Heart right ventricle (tissue), 16 donors: ENCODE data around the gene TAF4. TPM values are rescaled to one million over a fixed set of nuclear protein-coding genes. Genes with fewer than 3 reads are reported as not detected.
A peak's percentile ranks its signal among the peaks of the same experiment; 100 is the strongest.

ENCODE experiments used
- ATAC-seq, 8 donors: fragments of 200-7000 bp; cut with Tn5 transposase; one replicate each; pipeline ENCODE4 v1.9.1; 2020; ENCODE audit warnings: mild to moderate bottlenecking in 8 of 8, moderate library complexity in 8 of 8, moderate number of reproducible peaks in 1 of 8
- DNase-seq, 2 donors: peaks; one replicate each; pipeline ENCODE4 v3.0.0-alpha.2; 2020
- H3K27ac ChIP-seq, 10 donors: fragments of 200-600 bp; sonication (generic) in 2 of 10; one replicate each; pipeline versions ENCODE4 v1.5.0 to v1.8.0; 2020 to 2022; ENCODE audit warnings: mild to moderate bottlenecking in 3 of 10
- H3K27me3 ChIP-seq, 7 donors: fragments of 200-600 bp; one replicate each; pipeline ENCODE4 v1.8.0; 2021 to 2022; ENCODE audit warnings: mild to moderate bottlenecking in 2 of 7
- H3K36me3 ChIP-seq, 9 donors: fragments of 200-600 bp; sonication (generic) in 1 of 9; one replicate each; pipeline versions ENCODE4 v1.5.0 to v1.8.0; 2020 to 2022; ENCODE audit warnings: mild to moderate bottlenecking in 2 of 9
- H3K4me1 ChIP-seq, 9 donors: fragments of 200-600 bp; sonication (generic) in 1 of 9; one replicate each; pipeline versions ENCODE4 v1.5.0 to v1.8.0; 2020 to 2022; ENCODE audit warnings: mild to moderate bottlenecking in 4 of 9
- H3K4me3 ChIP-seq, 10 donors: fragments of 200-600 bp; sonication (generic) in 2 of 10; one replicate each; pipeline versions ENCODE4 v1.5.0 to v1.8.0; 2020 to 2022; ENCODE audit warnings: mild to moderate bottlenecking in 7 of 10, moderate library complexity in 2 of 10
- H3K9me3 ChIP-seq, 11 donors: fragments of 200-600 bp in 10 of 11; sonication (generic) in 2 of 11; one replicate each; pipeline versions ENCODE4 v1.5.0 to v1.8.0; 2013 to 2022; ENCODE audit warnings: mild to moderate bottlenecking in 2 of 11, control low read depth in 1 of 11, moderate library complexity in 1 of 11
- WGBS, 2 donors: extraction: QIAGEN DNeasy Blood & Tissue Kit; methylation state at CpG; one replicate each; pipeline ENCODE4 v1.1.7; 2013; ENCODE audit warnings: inconsistent platforms in 1 of 2; 5-methylcytosine and 5-hydroxymethylcytosine counted together
- intact Hi-C, 10 donors: fragments of 100-400 bp; cut with DNase I; formaldehyde crosslinking; loops; one replicate each; pipeline versions ENCODE4 v1.11.1 to v1.14.2; 2022
- polyA plus RNA-seq, 2 donors: library from polyadenylated mRNA; stranded (reverse); fragments of 200-250 nt; gene quantifications; one replicate each; pipeline ENCODE4 v1.2.3, GENCODE V29; 2013
- total RNA-seq, 10 donors: library from RNA; stranded (reverse); fragmentation: NEBNext Ultra II Directional in 3 of 10; extraction: Animal tissue kit (Norgen Biotek cat#: 25700) in 3 of 10; gene quantifications; one replicate each; pipeline versions ENCODE4 v1.2.1 to v1.2.4, GENCODE V29; 2021 to 2023
- TF ChIP-seq, protein P1 (sequence below), 9 donors: fragments of 200-600 bp; sonication (generic) in 2 of 9; IDR thresholded peaks; one replicate each; pipeline versions ENCODE4 v1.5.0 to v1.8.0; 2021 to 2022; ENCODE audit warnings: antibody characterized with exemption in 9 of 9, mild to moderate bottlenecking in 5 of 9, moderate library complexity in 1 of 9
- donor health status: Arrhythmogenic right ventricular cardiomyopathy.
- donor health status: ischemic (EF 13 %, LVEDD 7.1; RV severe dilation, severe dysfunction).
- donor health status: healthy with polysubstance abuse.
- donor health status: DM: no; HTN: yes; CAD: no.
- donor health status: DM: no; HTN: no; CAD: no.
- donor health status: ischemic (EF 25% LVEDD 6.9; RV normal size, moderate dysfunction).
- donor health status: ischemic (EF 25% LVEDD 5.7; RV mildly dilated, moderate dysfunction).
- donor health status: healthy.
- donor health status: DM: yes; HTN: yes; CAD: no.
- donor health status: Ischemic cardiomyopathy.
- donor health status: ischemic (EF 35%, LVEDD 5.7; RV mildly dilated, moderate dysfunction).
- donor health status: nonischemic (EF 11% LVEDD 7.7; RV severe dilation, severe dysfunction).
- donor health status: DM: yes; HTN: yes; CAD: no.
- donor health status: PGD.
- donor health status: ischemic (EF 29% LVEDD 5.4; RV normal size, mild dysfunction).
- donor health status: nonischemic (EF 23%, LVEDD 6.1; RV moderate dilation, normal function).

TAF4 gene
- total and polyA plus RNA-seq, 12 donors: 3.7 to 14.8 (median 11.0) TPM

DNA sequence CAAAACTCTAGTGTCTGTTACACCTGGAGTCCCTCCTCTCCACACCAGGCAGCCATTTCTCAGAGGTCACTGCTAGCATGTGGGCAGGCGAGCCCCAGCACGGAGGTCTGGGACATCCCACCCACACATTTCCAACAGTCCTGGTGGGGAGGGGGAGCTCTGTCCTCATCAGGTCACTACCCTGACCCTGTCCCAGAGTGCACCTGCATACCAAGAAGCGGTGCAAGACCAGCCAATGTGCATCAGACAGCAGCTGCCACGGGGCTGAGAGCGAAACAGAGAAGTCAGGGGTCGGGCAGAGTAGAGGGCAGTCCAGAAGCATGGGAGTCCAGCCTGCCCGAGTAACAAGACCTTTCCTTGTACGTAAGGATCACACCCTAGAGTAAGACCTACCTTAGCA lies 71.1 kb downstream of the TAF4 start:
- H3K9me3 ChIP-seq: peaks cover 0 to 20% (median 9%) of the 10 kb centered on the region in 11 donors
- TF ChIP-seq, protein P1, sequence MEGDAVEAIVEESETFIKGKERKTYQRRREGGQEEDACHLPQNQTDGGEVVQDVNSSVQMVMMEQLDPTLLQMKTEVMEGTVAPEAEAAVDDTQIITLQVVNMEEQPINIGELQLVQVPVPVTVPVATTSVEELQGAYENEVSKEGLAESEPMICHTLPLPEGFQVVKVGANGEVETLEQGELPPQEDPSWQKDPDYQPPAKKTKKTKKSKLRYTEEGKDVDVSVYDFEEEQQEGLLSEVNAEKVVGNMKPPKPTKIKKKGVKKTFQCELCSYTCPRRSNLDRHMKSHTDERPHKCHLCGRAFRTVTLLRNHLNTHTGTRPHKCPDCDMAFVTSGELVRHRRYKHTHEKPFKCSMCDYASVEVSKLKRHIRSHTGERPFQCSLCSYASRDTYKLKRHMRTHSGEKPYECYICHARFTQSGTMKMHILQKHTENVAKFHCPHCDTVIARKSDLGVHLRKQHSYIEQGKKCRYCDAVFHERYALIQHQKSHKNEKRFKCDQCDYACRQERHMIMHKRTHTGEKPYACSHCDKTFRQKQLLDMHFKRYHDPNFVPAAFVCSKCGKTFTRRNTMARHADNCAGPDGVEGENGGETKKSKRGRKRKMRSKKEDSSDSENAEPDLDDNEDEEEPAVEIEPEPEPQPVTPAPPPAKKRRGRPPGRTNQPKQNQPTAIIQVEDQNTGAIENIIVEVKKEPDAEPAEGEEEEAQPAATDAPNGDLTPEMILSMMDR (IDR thresholded peaks at IDR 0.05): no peak
- WGBS, 2 donors: 96% methylated on average over 8 of the region's 8 CpGs

DNA sequence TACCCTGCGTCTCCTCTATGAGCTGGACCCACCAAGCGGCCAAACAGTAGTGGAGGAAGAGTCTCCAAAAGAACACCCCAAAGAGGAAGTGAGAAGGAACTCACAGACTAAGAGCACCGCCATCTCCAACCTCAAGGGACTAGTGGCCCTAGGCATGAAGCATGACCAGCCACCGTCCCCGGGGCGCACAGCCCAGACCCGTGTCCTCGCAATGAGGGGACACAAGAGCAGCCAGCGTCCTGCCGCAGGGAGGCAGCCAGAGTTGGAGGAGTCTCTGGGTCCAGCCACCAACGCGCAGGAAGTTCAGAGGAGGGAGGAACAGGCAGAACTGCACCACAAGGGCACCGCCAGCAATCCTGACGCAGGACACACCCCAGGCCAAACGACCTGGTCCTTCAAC lies 72.6 kb downstream of the TAF4 start:
- no peak overlapping the region for H3K4me3 ChIP-seq
- DNase-seq (no peak), ATAC-seq (peak in 1 of 8 donors; percentile 12)
- intact Hi-C loops: no loop called here
- peaks cover 0 to 20% (median 9%) of the 10 kb centered on the region in 11 donors for H3K9me3 ChIP-seq
- no peaks in the 10 kb centered on the region for H3K4me1 ChIP-seq
- TF ChIP-seq, protein P1 (IDR thresholded peaks at IDR 0.05): no peak
- peaks cover 0 to 98% (median 49%) of the 10 kb centered on the region in 9 donors for H3K36me3 ChIP-seq
- H3K27me3 ChIP-seq: no peaks in the 10 kb centered on the region
- H3K27ac ChIP-seq: no peak overlapping the region
- WGBS, 2 donors: 98% methylated on average over 15 of the region's 15 CpGs

More for the DNA sequence above, 71.1 kb downstream of the TAF4 start:
- no peak for DNase-seq
- intact Hi-C loops: no loop called here
- ATAC-seq: no peak
- Histone ChIP-seq H3K36me3 (peaks cover 0 to 100% (median 58%) of the 10 kb centered on the region in 9 donors), H3K4me3 (no peak overlapping the region), H3K4me1 (no peaks in the 10 kb centered on the region), H3K27me3 (no peaks in the 10 kb centered on the region), H3K27ac (no peak overlapping the region)

DNA sequence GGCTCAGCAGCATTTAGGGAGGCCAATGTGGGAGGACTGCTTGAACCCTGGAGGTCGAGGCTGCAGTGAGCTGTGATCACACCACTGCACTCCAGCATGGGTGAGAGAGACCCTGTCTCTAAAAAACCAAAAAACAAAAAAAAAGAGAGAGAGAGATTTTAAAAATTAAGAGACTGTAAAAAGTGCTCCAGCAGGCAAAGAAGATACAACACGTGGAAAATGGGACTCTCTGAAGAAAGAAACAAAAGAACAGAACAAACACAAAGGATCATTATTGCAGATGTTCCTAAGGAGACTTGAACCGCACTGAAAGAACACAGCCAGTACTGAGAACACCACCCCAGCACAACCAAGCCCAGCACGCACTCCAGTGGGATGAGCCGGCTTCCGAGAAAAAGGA lies 74.2 kb downstream of the TAF4 start:
- Histone ChIP-seq H3K9me3 (peaks cover 0 to 21% (median 9%) of the 10 kb centered on the region in 11 donors), H3K4me1 (peaks cover 0 to 9% (median 0%) of the 10 kb centered on the region in 9 donors), H3K36me3 (peaks cover 0 to 97% (median 48%) of the 10 kb centered on the region in 9 donors), H3K27me3 (no peaks in the 10 kb centered on the region), H3K27ac (no peak overlapping the region), H3K4me3 (no peak overlapping the region)
- DNase-seq (no peak), ATAC-seq (no peak)
- TF ChIP-seq, protein P1 (IDR thresholded peaks at IDR 0.05): no peak
- intact Hi-C loops: no loop called here
- 98% methylated on average over 6 of the region's 6 CpGs for WGBS, 2 donors

DNA sequence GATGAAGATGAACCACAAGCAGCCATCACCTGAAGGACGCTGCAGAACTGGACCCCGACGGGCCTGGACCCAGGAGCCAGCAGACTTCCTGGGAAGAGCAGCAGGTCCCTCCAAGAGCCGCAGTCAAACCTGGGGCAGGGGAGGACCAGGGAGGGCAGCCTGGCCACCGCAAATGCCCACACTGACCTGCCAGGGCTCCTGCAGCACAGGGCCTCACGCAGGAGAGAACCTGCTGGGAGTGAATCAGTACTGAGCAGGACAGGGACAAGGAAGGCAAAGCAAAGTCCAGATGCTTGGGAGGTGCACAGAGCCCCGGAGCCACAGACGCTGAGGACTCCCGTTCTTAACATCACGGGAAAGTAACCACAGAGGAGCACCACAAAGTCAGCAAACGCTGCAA lies 75.2 kb downstream of the TAF4 start:
- 92 to 94% methylated on average over 11 of the region's 11 CpGs for WGBS, 2 donors
- TF ChIP-seq, protein P1 (IDR thresholded peaks at IDR 0.05): no peak
- peaks cover 0 to 23% (median 9%) of the 10 kb centered on the region in 11 donors for H3K9me3 ChIP-seq
- no peaks in the 10 kb centered on the region for H3K27me3 ChIP-seq
- no peak overlapping the region for H3K4me3 ChIP-seq
- no peak overlapping the region for H3K27ac ChIP-seq
- H3K36me3 ChIP-seq: peaks cover 0 to 88% (median 45%) of the 10 kb centered on the region in 9 donors
- H3K4me1 ChIP-seq: peaks cover 0 to 11% (median 0%) of the 10 kb centered on the region in 9 donors
- DNase-seq (no peak), ATAC-seq (no peak)
- intact Hi-C loops: no loop called here
